GM20000 (cell line): ENCODE results near the gene TNFRSF9.

Experiments
- DNase-seq: peaks from one replicate; pipeline ENCODE4 v3.0.0; 2012; ENCODE audit warnings: low spot score
- CTCF ChIP-seq: IDR thresholded peaks from 2 replicates; pipeline ENCODE4 v1.5.1; 2012; ENCODE audit warnings: mild to moderate bottlenecking, control low read depth; ENCODE audit errors: extremely low read depth, missing control alignments

Gene TNFRSF9

GRCh38 chr1:7885513-7886404 lies 54.9 kb downstream of the TNFRSF9 start:
- no peak for DNase-seq

GRCh38 chr1:7884757-7885156 lies 55.9 kb downstream of the TNFRSF9 start:
- TF ChIP-seq CTCF, result no peak
- no peak for DNase-seq

More at GRCh38 chr1:7885513-7886404, 54.9 kb downstream of the TNFRSF9 start:
- TF ChIP-seq CTCF, result no peak

- no peak for TF ChIP-seq CTCF
- no peak for DNase-seq
Observed at GRCh38 chr1:7879228-7879627, 61.4 kb downstream of the TNFRSF9 start.

- no peak for DNase-seq
- no peak for TF ChIP-seq CTCF
Observed at GRCh38 chr1:7878027-7878426, 62.6 kb downstream of the TNFRSF9 start.

DNA sequence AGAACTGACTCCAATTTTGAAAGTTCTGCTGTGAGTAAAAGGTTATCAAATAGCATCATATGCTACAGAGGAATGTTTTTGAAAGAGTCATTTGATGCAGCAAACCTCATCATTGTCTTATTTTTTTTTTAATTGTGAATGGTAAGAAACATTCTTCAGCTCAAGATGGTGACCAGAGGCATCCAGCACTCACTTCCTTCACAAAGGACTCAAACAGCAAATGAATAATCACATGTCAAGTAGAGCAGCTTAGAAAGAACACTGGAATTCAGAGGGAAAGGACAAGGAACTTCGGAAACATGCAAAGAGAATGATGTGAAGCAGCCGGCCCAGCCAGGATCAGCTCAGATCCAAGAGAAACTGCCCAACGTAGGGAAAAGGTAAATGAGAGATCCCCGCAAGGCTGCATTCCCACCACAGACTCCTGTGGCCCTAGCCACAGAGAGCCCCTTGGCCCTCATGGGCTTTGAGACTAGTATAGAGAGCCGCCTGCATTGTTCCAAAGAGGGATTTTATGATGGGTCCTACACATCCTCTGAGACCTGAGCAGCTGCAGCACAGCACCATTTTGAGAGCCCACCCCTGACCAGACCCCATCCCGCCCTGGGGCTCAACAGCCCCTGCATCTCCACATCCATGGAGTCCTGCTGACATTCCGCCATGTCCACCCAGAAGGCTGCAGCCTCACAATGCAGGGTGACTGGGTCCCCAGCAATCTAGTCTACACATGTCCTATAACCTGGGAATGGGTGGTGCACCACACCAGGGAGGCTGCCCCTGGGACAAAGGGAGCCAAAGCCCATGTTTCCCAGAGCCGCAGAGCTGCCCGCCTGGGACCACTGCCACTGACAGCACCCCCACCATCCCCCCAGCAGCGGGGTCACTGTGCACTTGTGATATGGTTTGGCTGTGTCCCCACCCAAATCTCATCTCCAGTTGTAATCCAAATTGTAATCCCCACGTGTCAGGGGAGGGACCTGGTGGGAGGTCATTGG lies 66.5 kb downstream of the TNFRSF9 start:
- TF ChIP-seq CTCF, result no peak

GRCh38 chr1:7871136-7871535 lies 69.5 kb downstream of the TNFRSF9 start:
- no peak for TF ChIP-seq CTCF

More for the DNA sequence above, 66.5 kb downstream of the TNFRSF9 start:
- no peak for DNase-seq

More at GRCh38 chr1:7871136-7871535, 69.5 kb downstream of the TNFRSF9 start:
- no peak for DNase-seq
